Measurements from ENCODE around the gene PLPPR3. TPM values are rescaled to one million over a fixed set of nuclear protein-coding genes. Genes with fewer than 3 reads are reported as not detected.

The PLPPR3 gene
- total and polyA plus RNA-seq, 4 donors = 3.1 TPM; not detected in 3

- no peak for DNase-seq (ENCODE audit: low spot score)
- Histone ChIP-seq H3K4me1 (ENCODE audit: control insufficient read depth in 4 of 4, insufficient read depth in 4 of 4, low read length in 3 of 4) (peaks cover 0 to 4% (median 0%) of the 10 kb centered on the region in 4 donors), H3K9ac (ENCODE audit: low read depth in 1 of 2, low read length in 2 of 2) (no peak overlapping the region), H3K36me3 (ENCODE audit: control insufficient read depth in 4 of 4, insufficient read depth in 3 of 4, low read depth in 1 of 4, low read length in 3 of 4) (no peaks in the 10 kb centered on the region), H3K27ac (ENCODE audit: low read depth in 1 of 2, low read length in 2 of 2) (no peak overlapping the region), H3K27me3 (ENCODE audit: control insufficient read depth in 4 of 4, insufficient read depth in 4 of 4, low read length in 3 of 4) (peaks cover 0 to 3% (median 0%) of the 10 kb centered on the region in 4 donors), H3K4me3 (ENCODE audit: low read depth in 1 of 3, low read length in 3 of 3) (no peak overlapping the region), H3K9me3 (ENCODE audit: control insufficient read depth in 4 of 4, low read length in 3 of 4) (no peaks in the 10 kb centered on the region)
- 86% methylated on average over 19 of the region's 19 CpGs for WGBS
- TF ChIP-seq, protein P1, sequence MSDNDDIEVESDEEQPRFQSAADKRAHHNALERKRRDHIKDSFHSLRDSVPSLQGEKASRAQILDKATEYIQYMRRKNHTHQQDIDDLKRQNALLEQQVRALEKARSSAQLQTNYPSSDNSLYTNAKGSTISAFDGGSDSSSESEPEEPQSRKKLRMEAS (IDR thresholded peaks at IDR 0.05) = no peak
- TF ChIP-seq YY1 (IDR thresholded peaks at IDR 0.05) (no peak), FOXA2 (IDR thresholded peaks at IDR 0.05) (no peak), RAD21 (IDR thresholded peaks at IDR 0.05) (no peak), JUND (IDR thresholded peaks at IDR 0.05) (no peak), NR2F2 (IDR thresholded peaks at IDR 0.05) (no peak), RXRA (IDR thresholded peaks at IDR 0.05) (no peak), HNF4G (IDR thresholded peaks at IDR 0.05) (no peak), HNF4A (conservative IDR thresholded peaks at IDR 0.05) (no peak), GABPA (IDR thresholded peaks at IDR 0.05 in 1 of 2, conservative IDR thresholded peaks at IDR 0.05 in 1 of 2) (no peak), FOXA1 (IDR thresholded peaks at IDR 0.05) (no peak), TAF1 (conservative IDR thresholded peaks at IDR 0.05) (no peak)
- TF ChIP-seq, protein P2, sequence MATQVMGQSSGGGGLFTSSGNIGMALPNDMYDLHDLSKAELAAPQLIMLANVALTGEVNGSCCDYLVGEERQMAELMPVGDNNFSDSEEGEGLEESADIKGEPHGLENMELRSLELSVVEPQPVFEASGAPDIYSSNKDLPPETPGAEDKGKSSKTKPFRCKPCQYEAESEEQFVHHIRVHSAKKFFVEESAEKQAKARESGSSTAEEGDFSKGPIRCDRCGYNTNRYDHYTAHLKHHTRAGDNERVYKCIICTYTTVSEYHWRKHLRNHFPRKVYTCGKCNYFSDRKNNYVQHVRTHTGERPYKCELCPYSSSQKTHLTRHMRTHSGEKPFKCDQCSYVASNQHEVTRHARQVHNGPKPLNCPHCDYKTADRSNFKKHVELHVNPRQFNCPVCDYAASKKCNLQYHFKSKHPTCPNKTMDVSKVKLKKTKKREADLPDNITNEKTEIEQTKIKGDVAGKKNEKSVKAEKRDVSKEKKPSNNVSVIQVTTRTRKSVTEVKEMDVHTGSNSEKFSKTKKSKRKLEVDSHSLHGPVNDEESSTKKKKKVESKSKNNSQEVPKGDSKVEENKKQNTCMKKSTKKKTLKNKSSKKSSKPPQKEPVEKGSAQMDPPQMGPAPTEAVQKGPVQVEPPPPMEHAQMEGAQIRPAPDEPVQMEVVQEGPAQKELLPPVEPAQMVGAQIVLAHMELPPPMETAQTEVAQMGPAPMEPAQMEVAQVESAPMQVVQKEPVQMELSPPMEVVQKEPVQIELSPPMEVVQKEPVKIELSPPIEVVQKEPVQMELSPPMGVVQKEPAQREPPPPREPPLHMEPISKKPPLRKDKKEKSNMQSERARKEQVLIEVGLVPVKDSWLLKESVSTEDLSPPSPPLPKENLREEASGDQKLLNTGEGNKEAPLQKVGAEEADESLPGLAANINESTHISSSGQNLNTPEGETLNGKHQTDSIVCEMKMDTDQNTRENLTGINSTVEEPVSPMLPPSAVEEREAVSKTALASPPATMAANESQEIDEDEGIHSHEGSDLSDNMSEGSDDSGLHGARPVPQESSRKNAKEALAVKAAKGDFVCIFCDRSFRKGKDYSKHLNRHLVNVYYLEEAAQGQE (IDR thresholded peaks at IDR 0.05) = no peak
Observed at GRCh38 chr19:781800-782184, 40.0 kb downstream of the PLPPR3 start.

- H3K36me3 ChIP-seq (ENCODE audit: control insufficient read depth in 4 of 4, insufficient read depth in 3 of 4, low read depth in 1 of 4, low read length in 3 of 4) = no peaks in the 10 kb centered on the region
- peaks cover 0 to 3% (median 0%) of the 10 kb centered on the region in 4 donors for H3K27me3 ChIP-seq (ENCODE audit: control insufficient read depth in 4 of 4, insufficient read depth in 4 of 4, low read length in 3 of 4)
- no peaks in the 10 kb centered on the region for H3K9me3 ChIP-seq (ENCODE audit: control insufficient read depth in 4 of 4, low read length in 3 of 4)
- 74% methylated on average over 15 of the region's 15 CpGs for WGBS
- no peak overlapping the region for H3K4me3 ChIP-seq (ENCODE audit: low read depth in 1 of 3, low read length in 3 of 3)
- peaks cover 0 to 4% (median 0%) of the 10 kb centered on the region in 4 donors for H3K4me1 ChIP-seq (ENCODE audit: control insufficient read depth in 4 of 4, insufficient read depth in 4 of 4, low read length in 3 of 4)
- H3K9ac ChIP-seq (ENCODE audit: low read depth in 1 of 2, low read length in 2 of 2) = no peak overlapping the region
- TF ChIP-seq, protein P2 (IDR thresholded peaks at IDR 0.05) = no peak
- TF ChIP-seq JUND (IDR thresholded peaks at IDR 0.05) = no peak
- TF ChIP-seq GABPA (IDR thresholded peaks at IDR 0.05 in 1 of 2, conservative IDR thresholded peaks at IDR 0.05 in 1 of 2) = no peak
- no peak for TF ChIP-seq CTCF (IDR thresholded peaks at IDR 0.05; ENCODE audit: low read depth, low read length, missing input control)
- no peak for TF ChIP-seq FOXA2 (IDR thresholded peaks at IDR 0.05)
- TF ChIP-seq, protein P1 (IDR thresholded peaks at IDR 0.05) = no peak
- no peak for TF ChIP-seq TAF1 (conservative IDR thresholded peaks at IDR 0.05)
- TF ChIP-seq EGR1 (IDR thresholded peaks at IDR 0.05; ENCODE audit: low read depth in 2 of 2) = no peak
- no peak for TF ChIP-seq YY1 (IDR thresholded peaks at IDR 0.05)
- no peak overlapping the region for H3K27ac ChIP-seq (ENCODE audit: low read depth in 1 of 2, low read length in 2 of 2)
- DNase-seq (ENCODE audit: low spot score) = no peak
Observed at GRCh38 chr19:780935-781334, 40.8 kb downstream of the PLPPR3 start.
